HFFc6 (cell line): ENCODE measurements around the gene POMP. TPM values are rescaled to one million over a fixed set of nuclear protein-coding genes. Genes with fewer than 3 reads are reported as not detected.

Experiments used
- DNase-seq: peaks from one replicate; pipeline ENCODE4 v3.0.0-alpha.2; 2018
- H3K27ac Mint-ChIP-seq: 2 replicates; pipeline ENCODE4 v1.8.0; 2020; ENCODE audit warnings: mild to moderate bottlenecking, mixed read lengths
- H3K27me3 Mint-ChIP-seq: 2 replicates; pipeline ENCODE4 v1.8.0; 2021; ENCODE audit warnings: mild to moderate bottlenecking, moderate library complexity, mixed read lengths; ENCODE audit not compliant: insufficient read depth
- H3K36me3 Mint-ChIP-seq: 2 replicates; pipeline ENCODE4 v1.8.0; 2021; ENCODE audit warnings: low read depth, mixed read lengths
- H3K4me1 Mint-ChIP-seq: 2 replicates; pipeline ENCODE4 v1.8.0; 2020; ENCODE audit warnings: low read depth, mixed read lengths
- H3K4me3 Mint-ChIP-seq: 2 replicates; pipeline ENCODE4 v1.8.0; 2020; ENCODE audit warnings: mild to moderate bottlenecking, moderate library complexity, mixed read lengths
- H3K9me3 Mint-ChIP-seq: 2 replicates; pipeline ENCODE4 v1.8.0; 2020; ENCODE audit warnings: mild to moderate bottlenecking, mixed read lengths
- CTCF ChIP-seq: fragments of 200-600 bp; sonication (generic); IDR thresholded peaks from 2 replicates; pipeline ENCODE4 v1.5.0; 2021; ENCODE audit warnings: antibody characterized with exemption, mild to moderate bottlenecking
- total RNA-seq, 6 experiments: library from RNA; stranded (reverse); fragmentation: NEBNext Ultra II Directional; extraction: Animal tissue kit (Norgen Biotek cat#: 25700); gene quantifications; 2 replicates in 1 of 6; 3 replicates in 5 of 6; pipeline ENCODE4 v1.2.3, GENCODE V29; 2021

The POMP gene
- total RNA-seq, 6 experiments from 2014 or later = 156 to 175 (median 165) TPM

GRCh38 chr13:28697441-28697840 is 38.5 kb downstream of the POMP start:
- H3K4me1 Mint-ChIP-seq = peaks cover 20% of the 10 kb centered on the region
- H3K27ac Mint-ChIP-seq = no peak overlapping the region
- DNase-seq = no peak
- 0 out of 2 replicates have a peak, but pooled peaks cover 3% of the 10 kb centered on the region for H3K27me3 Mint-ChIP-seq
- no peaks in the 10 kb centered on the region for H3K9me3 Mint-ChIP-seq
- H3K4me3 Mint-ChIP-seq = no peak overlapping the region
- no peak for TF ChIP-seq CTCF
- H3K36me3 Mint-ChIP-seq = peaks cover 13% of the 10 kb centered on the region

GRCh38 chr13:28699246-28699645 is 40.3 kb downstream of the POMP start:
- Mint-ChIP-seq H3K4me3 (no peak overlapping the region), H3K4me1 (peaks cover 14% of the 10 kb centered on the region), H3K27ac (no peak overlapping the region), H3K36me3 (peaks cover 13% of the 10 kb centered on the region), H3K27me3 (no peaks in the 10 kb centered on the region), H3K9me3 (no peaks in the 10 kb centered on the region)
- DNase-seq = no peak
- TF ChIP-seq CTCF = no peak

DNA sequence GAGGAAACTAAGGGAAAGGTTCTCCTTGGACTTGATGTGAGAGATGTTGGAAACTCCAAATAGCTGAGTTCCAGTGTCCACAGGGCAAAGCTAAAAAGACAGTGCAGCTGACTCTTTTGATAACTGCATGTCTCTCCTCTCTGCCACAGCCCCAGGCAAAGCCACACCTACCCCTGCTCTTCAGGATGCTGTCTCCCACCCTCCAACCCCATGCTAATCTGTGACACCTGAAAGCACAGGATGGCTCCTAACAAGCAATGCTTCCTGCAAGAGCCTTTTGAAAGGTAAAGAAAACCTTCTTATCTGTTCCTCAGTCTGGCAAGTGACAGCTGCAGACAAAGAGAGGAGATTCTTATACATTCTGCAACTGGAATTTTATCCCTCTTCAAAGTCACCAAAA is 45.4 kb downstream of the POMP start:
- Mint-ChIP-seq H3K9me3 (no peaks in the 10 kb centered on the region), H3K4me3 (no peak overlapping the region), H3K27me3 (no peaks in the 10 kb centered on the region), H3K27ac (no peak overlapping the region), H3K4me1 (peaks cover 32% of the 10 kb centered on the region), H3K36me3 (peaks cover 5% of the 10 kb centered on the region; the same call in 1 of the 2 replicates)
- TF ChIP-seq CTCF = no peak
- no peak for DNase-seq

DNA sequence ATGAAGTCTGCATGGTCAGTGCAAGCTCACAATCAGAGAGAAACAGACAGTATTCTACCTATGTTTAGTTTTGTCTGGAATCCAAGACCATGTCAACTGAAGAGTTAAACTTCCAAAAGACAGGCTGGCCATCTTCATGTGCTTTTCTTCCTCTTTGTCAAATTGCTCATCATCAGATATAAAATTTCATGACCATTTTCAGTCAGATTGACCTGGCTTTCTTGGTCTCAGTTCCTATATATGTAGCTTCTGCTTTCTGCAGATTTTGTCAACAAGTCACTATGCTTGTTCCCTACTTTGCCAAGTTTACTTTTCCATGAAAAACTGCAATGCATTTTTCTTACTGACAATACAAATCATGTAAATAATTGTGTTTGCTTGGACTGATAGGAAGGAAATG is 46.0 kb downstream of the POMP start:
- Mint-ChIP-seq H3K27me3 (no peaks in the 10 kb centered on the region), H3K9me3 (no peaks in the 10 kb centered on the region), H3K27ac (no peak overlapping the region), H3K4me1 (peaks cover 32% of the 10 kb centered on the region), H3K4me3 (no peak overlapping the region), H3K36me3 (peaks cover 5% of the 10 kb centered on the region; the same call in 1 of the 2 replicates)
- no peak for TF ChIP-seq CTCF
- no peak for DNase-seq

GRCh38 chr13:28705461-28706083 is 46.6 kb downstream of the POMP start:
- Mint-ChIP-seq H3K27ac (no peak overlapping the region), H3K27me3 (no peaks in the 10 kb centered on the region), H3K36me3 (no peaks in the 10 kb centered on the region), H3K4me3 (no peak overlapping the region), H3K9me3 (no peaks in the 10 kb centered on the region), H3K4me1 (peaks cover 32% of the 10 kb centered on the region)
- no peak for DNase-seq
- no peak for TF ChIP-seq CTCF
